NCI-H1092 (cell line): ENCODE results near the gene PIK3CB.
"Not testable (repeated sequence)": the region's sequence is repeated elsewhere in the genome, so short reads cannot be mapped to it uniquely, and the experiment has no call there.

Source experiments
- DNase-seq: peaks from one replicate; lab custom pipeline; 2025; lab: John Stamatoyannopoulos, UW

PIK3CB gene

DNA sequence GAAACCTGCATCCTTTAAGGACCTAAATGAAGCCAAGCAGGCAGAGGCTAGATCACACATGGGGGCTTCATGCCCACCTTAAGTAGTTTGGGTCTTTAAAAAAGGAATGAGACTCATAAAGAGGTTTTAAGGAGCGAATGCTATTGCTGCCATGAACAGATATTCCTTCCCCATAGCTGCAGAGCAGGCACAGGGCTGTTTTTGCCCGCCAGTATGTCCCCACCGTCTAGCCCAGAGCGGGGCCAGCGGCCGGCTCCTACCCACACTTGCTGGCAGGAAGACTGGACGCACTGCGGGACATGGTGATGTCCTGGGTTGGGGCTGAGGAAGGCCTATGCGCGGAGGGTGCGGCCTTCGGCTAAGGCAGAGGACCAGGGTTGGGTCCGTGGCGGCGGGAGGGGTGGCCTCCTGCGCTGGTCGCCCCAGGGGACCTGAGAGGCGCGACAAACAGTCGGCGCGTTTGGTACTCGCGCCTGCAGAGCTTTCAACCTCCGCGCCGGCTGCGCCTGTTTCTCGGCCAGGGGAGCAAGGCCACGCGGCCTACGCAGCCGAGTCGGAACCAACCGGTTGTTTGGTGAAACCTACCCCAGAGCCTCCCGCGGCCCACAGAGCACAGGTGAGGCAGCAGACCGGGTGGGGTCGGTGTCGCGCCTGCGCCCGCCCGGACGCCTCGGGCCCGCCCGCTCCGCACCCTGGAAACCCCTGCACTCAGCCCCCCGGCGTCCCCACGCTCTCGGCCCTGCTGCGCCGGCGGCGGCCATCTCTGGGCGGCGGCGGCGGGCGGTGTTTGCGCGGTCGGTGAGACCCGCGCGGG, 226.2 kb downstream of the PIK3CB start, which contains the start of gene FAIM:
Gene FAIM (plus strand): TSS at position 450 of the 814 bp plus-strand sequence. CDS start 10,956 bp downstream, outside the sequence.
- DNase-seq = peak; percentile 74

DNA sequence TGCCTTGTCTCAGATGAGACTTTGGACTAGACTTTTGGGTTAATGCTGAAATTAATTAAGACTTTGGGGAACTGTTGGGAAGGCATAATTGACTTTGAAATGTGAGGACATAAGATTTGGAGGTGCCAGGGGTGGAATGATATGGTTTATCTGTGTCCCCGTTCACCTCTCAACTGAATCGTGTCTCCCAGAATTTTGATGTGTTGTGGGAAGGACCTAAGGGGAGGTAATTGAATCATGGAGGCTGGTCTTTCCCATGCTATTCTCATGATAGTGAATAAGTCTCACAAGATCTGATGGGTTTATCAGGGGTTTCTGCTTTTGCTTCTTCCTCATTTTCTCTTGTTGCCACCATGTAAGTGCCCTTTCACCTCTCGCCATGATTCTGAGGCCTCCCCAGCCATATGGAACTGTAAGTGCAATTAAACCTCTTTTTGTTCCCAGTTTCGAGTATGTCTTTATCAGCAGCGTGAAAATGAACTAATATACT, 230.6 kb downstream of the PIK3CB start:
- DNase-seq = not testable (repeated sequence)
